Activated CD4-positive, alpha-beta T cell treated with anti-CD3 and anti-CD28 coated beads, Interleukin-2, amount 10 ng/mL, durations not matched to agents 7 days and 5 days (primary cell): ENCODE measurements around the gene CNPY3. TPM values are rescaled to one million over a fixed set of nuclear protein-coding genes. Genes with fewer than 3 reads are reported as not detected.
"Not testable (repeated sequence)": the region's sequence is repeated elsewhere in the genome, so short reads cannot be mapped to it uniquely, and the experiment has no call there.

ENCODE experiments used
- CTCF ChIA-PET: fragments of 350-600 bp; sonication (Branson Sonifier 250); formaldehyde crosslinking; loops from one replicate; lab custom pipeline; 2021; ENCODE audit warnings: antibody characterized with exemption; lab: Charles Lee
- POLR2A ChIA-PET: fragments of 350-600 bp; sonication (Branson Sonifier 250); formaldehyde crosslinking; loops from one replicate; lab custom pipeline; 2021; ENCODE audit warnings: antibody characterized with exemption; lab: Charles Lee
- DNase-seq: peaks from one replicate; pipeline ENCODE4 v3.0.0-alpha.2; 2020
- H3K27ac Mint-ChIP-seq: one replicate; pipeline ENCODE4 v1.8.0; 2021; ENCODE audit warnings: mild to moderate bottlenecking, moderate library complexity, mixed read lengths
- H3K27me3 Mint-ChIP-seq: one replicate; pipeline ENCODE4 v1.8.0; 2021; ENCODE audit warnings: mixed read lengths
- H3K36me3 Mint-ChIP-seq: one replicate; pipeline ENCODE4 v1.8.0; 2021; ENCODE audit warnings: low read depth, mixed read lengths
- H3K4me1 Mint-ChIP-seq: one replicate; pipeline ENCODE4 v1.8.0; 2021; ENCODE audit warnings: mixed read lengths
- H3K4me3 Mint-ChIP-seq: one replicate; pipeline ENCODE4 v1.8.0; 2021; ENCODE audit warnings: mild to moderate bottlenecking, moderate library complexity, mixed read lengths
- H3K9me3 Mint-ChIP-seq: one replicate; pipeline ENCODE4 v1.8.0; 2021; ENCODE audit warnings: mixed read lengths
- total RNA-seq, 2 experiments: library from RNA; stranded (reverse); gene quantifications; one replicate each; pipeline ENCODE4 v1.2.3, GENCODE V29; 2021

The CNPY3 gene
- total RNA-seq, 2 experiments from 2014 or later: 69.7 to 75.0 TPM

- ChIA-PET POLR2A (no interaction called here), CTCF (interaction anchor here (0.6 to 1.1 kb wide), 3 partner anchors 15 to 245 kb away, joined by 3 read pairs; no protein-coding TSS in a partner anchor)
- Mint-ChIP-seq H3K4me3 (no peak overlapping the region), H3K36me3 (no peaks in the 10 kb centered on the region), H3K9me3 (no peaks in the 10 kb centered on the region), H3K27ac (no peak overlapping the region), H3K4me1 (peaks cover 17% of the 10 kb centered on the region), H3K27me3 (no peaks in the 10 kb centered on the region)
- DNase-seq: peak; percentile 79
These were observed 30.4 kb upstream of the CNPY3 start for GRCh38 chr6:42898891-42899361.

GRCh38 chr6:42899871-42900270, 29.4 kb upstream of the CNPY3 start:
- ChIA-PET CTCF (no interaction called here), POLR2A (interaction anchor here (0.6 kb wide), 1 partner anchor 179 kb away, joined by 5 read pairs; no protein-coding TSS in a partner anchor)
- Mint-ChIP-seq H3K9me3 (no peaks in the 10 kb centered on the region), H3K27me3 (no peaks in the 10 kb centered on the region), H3K4me1 (peaks cover 16% of the 10 kb centered on the region), H3K4me3 (no peak overlapping the region), H3K36me3 (no peaks in the 10 kb centered on the region), H3K27ac (no peak overlapping the region)
- DNase-seq: no peak

GRCh38 chr6:42901538-42901957, 27.7 kb upstream of the CNPY3 start:
- POLR2A ChIA-PET: no interaction called here
- Mint-ChIP-seq H3K4me3 (no peak overlapping the region), H3K27ac (no peak overlapping the region)

GRCh38 chr6:42902429-42903263, 26.6 kb upstream of the CNPY3 start:
- H3K27me3 Mint-ChIP-seq, H3K9me3 Mint-ChIP-seq, POLR2A ChIA-PET, H3K4me3 Mint-ChIP-seq, H3K36me3 Mint-ChIP-seq, H3K27ac Mint-ChIP-seq, DNase-seq: not testable (repeated sequence)
- H3K4me1 Mint-ChIP-seq: peaks cover 16% of the 10 kb centered on the region
- CTCF ChIA-PET: interaction anchor here (0.9 to 1.3 kb wide), 2 partner anchors 11 to 32 kb away, joined by 3 to 4 read pairs; no protein-coding TSS in a partner anchor

More at GRCh38 chr6:42901538-42901957, 27.7 kb upstream of the CNPY3 start:
- H3K36me3 Mint-ChIP-seq: no peaks in the 10 kb centered on the region
- CTCF ChIA-PET: interaction anchor here (0.9 to 1.3 kb wide), 4 partner anchors 13 to 242 kb away, joined by 3 to 4 read pairs (median 4); no protein-coding TSS in a partner anchor
- no peaks in the 10 kb centered on the region for H3K27me3 Mint-ChIP-seq
- H3K9me3 Mint-ChIP-seq: no peaks in the 10 kb centered on the region
- peaks cover 16% of the 10 kb centered on the region for H3K4me1 Mint-ChIP-seq
- DNase-seq: peak; percentile 81

- H3K4me1 Mint-ChIP-seq: peaks cover 12% of the 10 kb centered on the region
- POLR2A ChIA-PET: no interaction called here
- no peak for DNase-seq
- H3K27ac Mint-ChIP-seq: no peak overlapping the region
- H3K4me3 Mint-ChIP-seq: no peak overlapping the region
- H3K9me3 Mint-ChIP-seq: no peaks in the 10 kb centered on the region
- CTCF ChIA-PET: interaction anchor here (0.6 to 1.1 kb wide), 2 partner anchors 8 to 589 kb away, joined by 3 to 4 read pairs; no protein-coding TSS in a partner anchor
- no peaks in the 10 kb centered on the region for H3K36me3 Mint-ChIP-seq
- no peaks in the 10 kb centered on the region for H3K27me3 Mint-ChIP-seq
These were observed 24.8 kb upstream of the CNPY3 start for GRCh38 chr6:42904467-42904866.

- Mint-ChIP-seq H3K27ac (no peak overlapping the region), H3K27me3 (peaks cover 1% of the 10 kb centered on the region), H3K4me3 (no peak overlapping the region), H3K4me1 (peaks cover 4% of the 10 kb centered on the region), H3K36me3 (no peaks in the 10 kb centered on the region), H3K9me3 (no peaks in the 10 kb centered on the region)
- POLR2A ChIA-PET: no interaction called here
- CTCF ChIA-PET: interaction anchor here (0.6 to 1.0 kb wide), 2 partner anchors 25 to 237 kb away, joined by 3 to 4 read pairs; no protein-coding TSS in a partner anchor
- no peak for DNase-seq
These were observed 21.9 kb upstream of the CNPY3 start for GRCh38 chr6:42907336-42907735.

- Mint-ChIP-seq H3K36me3 (no peaks in the 10 kb centered on the region), H3K27ac (no peak overlapping the region), H3K4me3 (no peak overlapping the region), H3K27me3 (peaks cover 3% of the 10 kb centered on the region), H3K9me3 (no peaks in the 10 kb centered on the region), H3K4me1 (peaks cover 4% of the 10 kb centered on the region)
- ChIA-PET POLR2A (no interaction called here), CTCF (no interaction called here)
- no peak for DNase-seq
These were observed 19.4 kb upstream of the CNPY3 start for GRCh38 chr6:42909835-42910234.

- no peak overlapping the region for H3K27ac Mint-ChIP-seq
- DNase-seq: no peak
- ChIA-PET POLR2A (no interaction called here), CTCF (interaction anchor here (0.6 to 1.4 kb wide), 2 partner anchors 67 to 84 kb away, joined by 3 to 4 read pairs; partner anchors contain the start of gene PEX6)
- no peaks in the 10 kb centered on the region for H3K9me3 Mint-ChIP-seq
- peaks cover 3% of the 10 kb centered on the region for H3K27me3 Mint-ChIP-seq
- peaks cover 4% of the 10 kb centered on the region for H3K4me1 Mint-ChIP-seq
- H3K36me3 Mint-ChIP-seq: no peaks in the 10 kb centered on the region
- H3K4me3 Mint-ChIP-seq: no peak overlapping the region
These were observed 17.9 kb upstream of the CNPY3 start for GRCh38 chr6:42911171-42912021.

- H3K36me3 Mint-ChIP-seq: no peaks in the 10 kb centered on the region
- peaks cover 4% of the 10 kb centered on the region for H3K4me1 Mint-ChIP-seq
- no peak overlapping the region for H3K27ac Mint-ChIP-seq
- H3K4me3 Mint-ChIP-seq: no peak overlapping the region
- ChIA-PET CTCF (interaction anchor here (0.6 to 1.7 kb wide), 10 partner anchors 8 to 229 kb away, joined by 3 to 7 read pairs (median 4); partner anchors contain the start of genes CNPY3 and GNMT), POLR2A (no interaction called here)
- H3K27me3 Mint-ChIP-seq: peaks cover 3% of the 10 kb centered on the region
- no peaks in the 10 kb centered on the region for H3K9me3 Mint-ChIP-seq
- no peak for DNase-seq
These were observed 14.7 kb upstream of the CNPY3 start for GRCh38 chr6:42914546-42914945.

GRCh38 chr6:42915732-42916131, 13.5 kb upstream of the CNPY3 start, which contains the start of gene PTCRA:
TSS of gene PTCRA (plus strand) at chr6:42916053. CDS start at chr6:42916070, 17 bp downstream.
- CTCF ChIA-PET: no interaction called here
- Mint-ChIP-seq H3K9me3 (no peaks in the 10 kb centered on the region), H3K27me3 (peaks cover 3% of the 10 kb centered on the region)

GRCh38 chr6:42916288-42916687, 13.0 kb upstream of the CNPY3 start:
- DNase-seq: no peak
- Mint-ChIP-seq H3K27me3 (peaks cover 3% of the 10 kb centered on the region), H3K4me1 (peaks cover 1% of the 10 kb centered on the region), H3K36me3 (no peaks in the 10 kb centered on the region), H3K27ac (no peak overlapping the region), H3K9me3 (no peaks in the 10 kb centered on the region), H3K4me3 (no peak overlapping the region)
- POLR2A ChIA-PET: no interaction called here
- CTCF ChIA-PET: no interaction called here

More at GRCh38 chr6:42915732-42916131, 13.5 kb upstream of the CNPY3 start, which contains the start of gene PTCRA:
- DNase-seq: no peak
- Mint-ChIP-seq H3K36me3 (no peaks in the 10 kb centered on the region), H3K4me1 (peaks cover 4% of the 10 kb centered on the region), H3K4me3 (no peak within 1 kb of the TSS), H3K27ac (no peak within 1 kb of the TSS)
- POLR2A ChIA-PET: no interaction called here

GRCh38 chr6:42921801-42922200, 7.5 kb upstream of the CNPY3 start:
- DNase-seq: no peak
- ChIA-PET POLR2A (no interaction called here), CTCF (no interaction called here)
- Mint-ChIP-seq H3K36me3 (no peaks in the 10 kb centered on the region), H3K27ac (no peak overlapping the region), H3K4me1 (no peaks in the 10 kb centered on the region), H3K27me3 (no peaks in the 10 kb centered on the region), H3K9me3 (no peaks in the 10 kb centered on the region), H3K4me3 (no peak overlapping the region)
